HFF-Myc (cell line): ENCODE measurements around the gene NCBP2L.

ENCODE experiments used
- DNase-seq: peaks from one replicate; pipeline ENCODE4 v3.0.0-alpha.2; 2011; ENCODE audit warnings: low read depth; ENCODE audit errors: extremely low read depth
- H3K4me3 ChIP-seq: replicated peaks from 2 replicates; pipeline ENCODE4 v1.5.1; 2011; ENCODE audit warnings: low read depth, mild to moderate bottlenecking, control low read depth, low read length
- TF ChIP-seq, protein P1 (sequence below): IDR thresholded peaks from 2 replicates; pipeline ENCODE4 v1.5.1; 2012; ENCODE audit warnings: mild to moderate bottlenecking, low read depth, low read length, control low read depth; ENCODE audit errors: missing control alignments

NCBP2L gene

DNA sequence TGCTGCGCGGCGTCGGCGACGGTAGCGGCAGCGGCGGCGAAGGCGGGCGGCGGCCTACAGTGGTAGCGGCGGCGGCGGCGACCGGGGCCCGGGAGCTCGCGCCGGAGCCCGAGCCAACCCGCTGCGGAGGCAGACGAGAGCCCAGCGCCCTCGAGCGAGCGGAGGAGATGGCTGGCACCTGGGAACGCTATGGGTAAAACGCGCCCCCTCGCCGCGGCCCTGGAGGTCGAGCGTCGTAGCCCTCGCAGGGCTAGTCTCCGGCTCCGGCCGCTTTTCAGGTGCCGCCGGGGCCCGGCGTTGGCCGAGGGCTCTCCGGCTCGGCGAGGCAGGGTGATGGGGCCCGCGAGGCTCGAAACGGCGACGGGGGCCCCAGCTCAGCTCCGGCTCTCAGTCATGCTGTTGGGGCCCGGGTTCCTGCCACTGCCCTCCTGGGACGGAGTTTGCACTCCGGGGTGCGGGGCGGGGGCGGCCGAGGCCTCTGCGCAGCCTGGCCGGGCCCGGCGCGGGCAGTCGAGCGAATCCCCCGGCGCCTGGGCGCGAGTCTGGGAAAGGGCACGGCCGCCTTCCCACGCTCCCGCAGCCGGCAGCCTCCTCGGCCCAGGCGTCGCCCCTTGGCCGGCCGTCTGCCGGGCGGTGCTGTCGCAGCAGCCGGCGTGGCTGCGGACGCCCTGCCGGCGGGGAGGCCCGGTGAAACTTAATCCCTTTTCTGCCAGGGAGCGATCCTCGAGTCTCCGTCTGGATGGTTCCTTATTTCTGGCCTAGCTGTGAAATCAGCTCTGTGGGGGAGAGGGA lies 48.9 kb downstream of the NCBP2L start:
- TF ChIP-seq, protein P1, sequence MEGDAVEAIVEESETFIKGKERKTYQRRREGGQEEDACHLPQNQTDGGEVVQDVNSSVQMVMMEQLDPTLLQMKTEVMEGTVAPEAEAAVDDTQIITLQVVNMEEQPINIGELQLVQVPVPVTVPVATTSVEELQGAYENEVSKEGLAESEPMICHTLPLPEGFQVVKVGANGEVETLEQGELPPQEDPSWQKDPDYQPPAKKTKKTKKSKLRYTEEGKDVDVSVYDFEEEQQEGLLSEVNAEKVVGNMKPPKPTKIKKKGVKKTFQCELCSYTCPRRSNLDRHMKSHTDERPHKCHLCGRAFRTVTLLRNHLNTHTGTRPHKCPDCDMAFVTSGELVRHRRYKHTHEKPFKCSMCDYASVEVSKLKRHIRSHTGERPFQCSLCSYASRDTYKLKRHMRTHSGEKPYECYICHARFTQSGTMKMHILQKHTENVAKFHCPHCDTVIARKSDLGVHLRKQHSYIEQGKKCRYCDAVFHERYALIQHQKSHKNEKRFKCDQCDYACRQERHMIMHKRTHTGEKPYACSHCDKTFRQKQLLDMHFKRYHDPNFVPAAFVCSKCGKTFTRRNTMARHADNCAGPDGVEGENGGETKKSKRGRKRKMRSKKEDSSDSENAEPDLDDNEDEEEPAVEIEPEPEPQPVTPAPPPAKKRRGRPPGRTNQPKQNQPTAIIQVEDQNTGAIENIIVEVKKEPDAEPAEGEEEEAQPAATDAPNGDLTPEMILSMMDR = no peak
- H3K4me3 ChIP-seq = peak overlapping the region; percentile 33
- no peak for DNase-seq

DNA sequence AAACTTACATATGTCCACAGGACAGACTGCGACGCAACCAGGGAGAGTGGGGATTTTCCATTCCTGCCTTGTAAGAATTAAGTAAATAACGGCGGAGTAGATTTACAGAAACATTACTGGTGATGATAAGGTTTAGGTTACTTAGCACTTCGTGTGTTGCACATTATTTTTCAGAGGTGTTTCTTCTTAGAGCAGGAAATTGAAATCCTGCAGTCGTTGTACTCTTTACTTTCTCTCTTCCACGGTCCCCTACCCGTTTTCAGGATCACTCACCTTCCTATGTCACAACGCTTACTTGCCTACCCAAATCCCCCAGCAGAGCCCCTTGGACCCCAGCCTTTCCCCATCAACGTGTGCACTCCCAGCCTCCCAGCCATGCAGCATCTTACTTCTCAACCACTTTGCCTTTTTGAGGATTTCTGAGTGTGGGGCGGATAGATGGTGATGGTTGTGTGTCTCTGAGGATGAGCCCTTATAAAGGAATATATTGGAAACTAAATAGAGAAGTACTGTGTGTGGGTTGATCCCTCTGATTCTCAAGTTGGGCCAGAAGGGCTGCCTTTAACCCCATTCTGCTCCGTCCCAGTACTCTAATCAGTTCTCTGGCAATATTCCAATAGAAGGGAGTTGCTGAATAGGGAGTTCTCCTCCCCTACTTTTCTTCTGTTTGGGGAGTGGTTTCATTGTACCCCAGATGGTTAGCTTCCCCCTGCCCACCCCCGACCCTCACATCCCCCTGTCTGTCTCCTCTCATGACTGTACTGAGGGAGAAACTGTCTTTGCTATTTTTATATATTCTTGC lies 49.7 kb downstream of the NCBP2L start:
- peak overlapping the region; percentile 33 for H3K4me3 ChIP-seq
- TF ChIP-seq, protein P1 = no peak
- no peak for DNase-seq

DNA sequence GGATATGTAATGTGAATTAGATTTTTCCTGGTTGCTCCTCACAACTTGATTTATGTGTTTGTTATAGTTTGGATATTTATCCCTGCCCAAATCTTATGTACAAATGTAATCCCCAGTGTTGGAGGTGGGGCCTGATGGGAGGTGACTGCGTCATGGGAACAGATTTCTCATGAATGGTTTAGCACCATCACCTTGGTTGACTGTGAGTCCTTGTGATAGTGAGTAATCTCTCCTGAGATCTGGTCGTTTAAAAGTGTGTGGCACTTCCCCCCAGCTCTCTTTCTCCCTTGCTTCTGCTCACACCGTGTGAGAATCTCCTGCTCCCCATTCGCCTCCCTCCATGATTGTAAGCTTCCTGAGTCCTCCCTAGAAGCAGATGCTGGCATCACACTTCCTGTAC lies 50.3 kb downstream of the NCBP2L start:
- TF ChIP-seq, protein P1 = no peak
- H3K4me3 ChIP-seq = no peak overlapping the region
- DNase-seq = no peak

DNA sequence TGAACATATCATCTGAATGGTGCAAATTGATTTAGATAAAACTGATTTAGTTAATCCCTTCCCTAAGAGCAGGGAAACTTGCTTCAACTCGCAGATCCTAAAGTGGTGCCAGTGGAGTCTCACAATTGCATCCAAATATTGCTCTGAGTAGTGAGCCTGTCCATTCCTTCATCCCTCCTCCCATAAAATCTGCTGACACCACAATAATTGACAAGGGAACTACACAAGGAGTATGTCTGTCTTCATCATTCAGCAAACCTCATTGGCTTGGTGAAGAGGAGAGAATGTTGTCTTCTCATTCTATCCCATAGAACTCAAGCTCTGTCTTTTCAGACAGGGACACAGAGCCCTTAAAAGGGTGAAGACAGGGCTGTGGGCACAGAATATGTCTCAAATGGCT lies 52.3 kb downstream of the NCBP2L start:
- H3K4me3 ChIP-seq = no peak overlapping the region
- TF ChIP-seq, protein P1 = no peak
- DNase-seq = no peak

DNA sequence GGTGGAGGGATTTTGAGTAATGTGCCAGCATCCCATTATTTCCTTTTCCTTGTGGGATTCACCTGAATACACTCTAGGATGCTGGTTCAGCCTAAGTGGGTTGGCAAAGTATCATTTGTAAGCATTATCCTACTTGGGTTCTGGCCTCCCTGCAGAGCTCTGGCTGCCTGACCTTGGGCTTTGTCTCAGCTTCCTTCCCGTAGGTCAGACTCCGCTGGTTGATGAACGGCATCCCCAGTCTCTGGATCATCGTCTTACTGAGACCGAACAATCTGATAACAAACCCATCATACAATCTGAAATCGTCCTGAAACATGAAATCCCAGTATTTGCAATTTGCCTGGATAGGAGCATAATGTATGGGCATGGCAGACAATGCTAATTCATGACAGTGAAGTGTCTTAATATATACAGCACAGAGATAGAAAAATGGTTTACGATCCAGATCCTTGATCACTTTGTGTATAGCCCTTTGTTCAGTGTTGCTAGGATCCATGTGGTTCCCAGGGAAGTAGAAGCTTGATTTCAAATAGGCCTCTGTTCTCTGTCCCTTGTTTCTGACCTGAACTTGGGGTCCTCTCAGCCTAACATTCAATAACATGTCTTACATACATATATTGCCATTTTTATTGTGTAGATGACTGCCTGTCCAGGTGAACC lies 53.7 kb downstream of the NCBP2L start:
- TF ChIP-seq, protein P1 = no peak
- H3K4me3 ChIP-seq = no peak overlapping the region
- no peak for DNase-seq

DNA sequence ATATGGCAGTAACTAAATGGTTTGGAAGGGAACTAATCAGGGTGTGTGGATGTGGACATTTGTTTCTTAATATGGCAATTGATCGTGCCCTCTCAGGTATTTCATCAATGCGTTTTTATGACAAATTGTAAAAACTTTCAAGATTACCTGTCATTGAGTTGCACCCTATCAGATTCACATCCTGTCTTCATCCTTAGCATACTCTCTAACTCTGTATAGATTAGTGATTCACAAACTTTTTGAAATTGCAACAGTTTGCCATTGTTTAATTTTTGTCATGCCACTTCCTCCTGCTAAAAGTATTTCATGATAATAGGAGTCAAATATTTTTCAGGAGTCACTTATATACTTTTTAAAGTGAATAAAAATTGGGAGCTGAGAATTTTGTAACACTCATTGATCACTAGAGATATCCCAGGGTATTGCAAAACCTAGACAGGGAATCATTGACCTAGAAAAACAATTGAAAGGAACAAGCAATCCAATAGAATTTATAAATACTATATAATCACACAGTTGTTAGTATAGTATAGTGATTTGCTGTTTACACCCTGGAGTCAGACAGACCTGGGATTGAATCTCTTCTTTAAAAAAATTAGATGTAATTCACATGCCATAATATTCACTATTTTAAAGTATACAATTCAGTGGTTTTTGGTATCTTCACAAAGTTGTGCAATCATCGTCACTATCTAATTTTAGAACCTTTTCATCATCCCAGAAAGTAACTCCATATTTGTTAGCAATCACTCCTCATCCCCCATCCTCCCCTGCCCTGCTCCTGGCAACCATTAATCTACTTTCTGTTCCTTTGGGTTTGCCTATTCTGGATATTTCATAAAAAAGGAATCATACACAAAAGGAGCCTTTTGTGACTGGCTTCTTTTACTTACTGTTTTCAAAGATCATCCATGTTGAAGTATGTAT lies 57.0 kb downstream of the NCBP2L start:
- no peak for DNase-seq
- no peak overlapping the region for H3K4me3 ChIP-seq
- TF ChIP-seq, protein P1 = no peak
